OCI-LY7 (cell line): ENCODE results near the gene PRKG1. TPM values are rescaled to one million over a fixed set of nuclear protein-coding genes. Genes with fewer than 3 reads are reported as not detected.
A peak's percentile ranks its signal among the peaks of the same experiment; 100 is the strongest.

ENCODE experiments used
- BruUV-seq: library from RNA; stranded (reverse); fragments of 400-500 nt; replicated peaks from 2 replicates; lab custom pipeline; 2021; lab: Mats Ljungman, UMichigan
- CTCF ChIA-PET: fragments of 300-600 bp; sonication (Branson Sonifier 250); formaldehyde crosslinking; loops from one replicate; lab custom pipeline; 2022; ENCODE audit warnings: antibody characterized with exemption; ENCODE audit not compliant: unreplicated experiment; lab: Charles Lee
- POLR2A ChIA-PET: fragments of 300-600 bp; sonication (Branson Sonifier 250); formaldehyde crosslinking; loops from one replicate; lab custom pipeline; 2022; ENCODE audit warnings: antibody characterized with exemption; lab: Charles Lee
- DNase-seq: peaks from one replicate; pipeline ENCODE4 v3.0.0-alpha.2; 2015; ENCODE audit warnings: low spot score
- H2AFZ ChIP-seq: fragments of 200-600 bp; sonication (generic), shearing (Covaris generic); 2 replicates; pipeline ENCODE4 v1.6.1; 2014; ENCODE audit warnings: mild to moderate bottlenecking, antibody characterized with exemption, low read length, moderate library complexity
- H3K27ac ChIP-seq: fragments of 200-600 bp; sonication (generic); 2 replicates; pipeline ENCODE4 v1.5.1; 2014; ENCODE audit warnings: mixed run types, low read depth, mild to moderate bottlenecking, moderate library complexity, low read length, inconsistent platforms; ENCODE audit not compliant: poor library complexity, severe bottlenecking
- H3K36me3 ChIP-seq: fragments of 200-600 bp; sonication (generic); 2 replicates; pipeline ENCODE4 v1.6.1; 2014; ENCODE audit warnings: mild to moderate bottlenecking, antibody characterized with exemption, low read length, moderate library complexity, mixed read lengths; ENCODE audit not compliant: insufficient read depth
- H3K4me1 ChIP-seq: fragments of 200-600 bp; sonication (generic); 2 replicates; pipeline ENCODE4 v1.5.1; 2014; ENCODE audit warnings: mild to moderate bottlenecking, low read length; ENCODE audit not compliant: insufficient read depth, poor library complexity, severe bottlenecking
- H3K4me2 ChIP-seq: fragments of 200-600 bp; sonication (generic); 2 replicates; pipeline ENCODE4 v1.6.1; 2014; ENCODE audit warnings: mild to moderate bottlenecking, low read length
- H3K4me3 ChIP-seq: fragments of 200-600 bp; sonication (generic); 2 replicates; pipeline ENCODE4 v1.5.1; 2014; ENCODE audit warnings: mild to moderate bottlenecking, low read depth, low read length; ENCODE audit not compliant: poor library complexity, severe bottlenecking
- H3K79me2 ChIP-seq: fragments of 200-600 bp; sonication (generic); 2 replicates; pipeline ENCODE4 v1.6.1; 2016; ENCODE audit warnings: low read depth, mild to moderate bottlenecking, low read length, moderate library complexity, mixed read lengths; ENCODE audit not compliant: insufficient read depth
- H3K9me2 ChIP-seq: fragments of 200-600 bp; sonication (generic); 2 replicates; pipeline ENCODE4 v1.6.1; 2016; ENCODE audit warnings: mild to moderate bottlenecking, low read length, mixed read lengths; ENCODE audit not compliant: insufficient read depth
- H3K9me3 ChIP-seq: fragments of 200-600 bp; sonication (generic); 2 replicates; pipeline ENCODE4 v1.6.1; 2014; ENCODE audit warnings: mild to moderate bottlenecking, mixed run types, low read length, mixed read lengths
- H4K20me1 ChIP-seq: fragments of 200-600 bp; sonication (generic); 2 replicates; pipeline ENCODE4 v1.6.1; 2014; ENCODE audit warnings: mild to moderate bottlenecking, antibody characterized with exemption, low read length, moderate library complexity, mixed read lengths; ENCODE audit not compliant: insufficient read depth
- CTCF ChIP-seq: fragments of 200-600 bp; sonication (generic); conservative IDR thresholded peaks from 2 replicates; pipeline ENCODE4 v1.5.1; 2014; ENCODE audit warnings: mild to moderate bottlenecking, antibody characterized with exemption, low read length, moderate library complexity, mixed read lengths
- EZH2phosphoT487 ChIP-seq: fragments of 200-600 bp; sonication (generic); IDR thresholded peaks from 2 replicates; pipeline ENCODE4 v1.6.1; 2018; ENCODE audit warnings: low read depth, borderline replicate concordance, mild to moderate bottlenecking, mixed run types, antibody characterized with exemption, low read length, moderate library complexity, mixed read lengths
- intact Hi-C: fragments of 100-400 bp; cut with micrococcal nuclease; formaldehyde crosslinking; loops from one replicate; pipeline ENCODE4 v1.10.0; 2022; ENCODE audit not compliant: unreplicated experiment
- total RNA-seq, 2 experiments: library from RNA; depleted of rRNA in 1 of 2; stranded (reverse); fragments of >200 nt in 1 of 2; shearing (Covaris generic) in 1 of 2; gene quantifications; 2 replicates each; pipeline ENCODE4 v1.2.3, GENCODE V29; 2014 to 2022

The PRKG1 gene
- total RNA-seq, 2 experiments from 2014 or later = not detected

GRCh38 chr10:51694086-51694768 lies 619.9 kb downstream of the PRKG1 start:
- Histone ChIP-seq H4K20me1 (peaks cover 44% of the 10 kb centered on the region), H3K36me3 (peaks cover 45% of the 10 kb centered on the region), H3K9me2 (no peaks in the 10 kb centered on the region), H3K4me1 (peaks cover 28% of the 10 kb centered on the region), H3K9me3 (no peaks in the 10 kb centered on the region), H3K79me2 (peaks cover 36% of the 10 kb centered on the region), H3K4me2 (no peak overlapping the region), H3K4me3 (no peak overlapping the region), H3K27ac (no peak overlapping the region), H2AFZ (no peak overlapping the region)
- BruUV-seq = no TSS peak
- TF ChIP-seq CTCF (no peak), EZH2phosphoT487 (no peak)
- no peak for DNase-seq
- intact Hi-C loops = no loop called here
- ChIA-PET CTCF (interaction anchor here (1.1 kb wide), 1 partner anchor 12 kb away, joined by 3 read pairs; no protein-coding TSS in a partner anchor), POLR2A (interaction anchor here (0.6 to 1.4 kb wide), 3 partner anchors 11 to 81 kb away, joined by 3 read pairs; no protein-coding TSS in a partner anchor)

DNA sequence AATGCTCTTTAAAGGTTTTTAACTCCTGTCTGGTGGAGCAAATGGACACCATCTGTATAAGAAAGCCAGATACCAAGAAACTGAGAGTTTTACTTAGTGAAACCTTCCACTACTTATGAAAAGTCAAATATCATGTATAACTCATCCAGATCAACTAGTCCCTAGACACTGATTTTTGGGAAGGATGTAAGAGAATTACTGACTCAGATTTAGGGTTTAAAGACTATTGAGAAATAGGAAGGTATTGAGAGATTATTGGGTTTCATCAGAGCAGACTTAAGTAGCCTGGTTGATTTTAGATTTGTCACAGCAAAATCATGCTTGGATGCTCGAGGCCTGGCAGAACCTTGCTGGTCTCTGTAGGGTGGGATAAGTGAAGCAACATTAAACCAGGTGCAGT lies 622.0 kb downstream of the PRKG1 start:
- no peaks in the 10 kb centered on the region for H3K9me3 ChIP-seq
- no peak overlapping the region for H3K27ac ChIP-seq
- H4K20me1 ChIP-seq = peaks cover 44% of the 10 kb centered on the region
- H2AFZ ChIP-seq = no peak overlapping the region
- peaks cover 37% of the 10 kb centered on the region for H3K79me2 ChIP-seq
- H3K4me1 ChIP-seq = peaks cover 36% of the 10 kb centered on the region
- ChIA-PET POLR2A (no interaction called here), CTCF (no interaction called here)
- TF ChIP-seq EZH2phosphoT487 (no peak), CTCF (no peak)
- BruUV-seq = no TSS peak
- peak overlapping the region; percentile 97 for H3K4me3 ChIP-seq
- intact Hi-C loops = no loop called here
- no peaks in the 10 kb centered on the region for H3K9me2 ChIP-seq
- H3K36me3 ChIP-seq = peaks cover 45% of the 10 kb centered on the region
- DNase-seq = no peak
- peak overlapping the region; percentile 85 for H3K4me2 ChIP-seq
